ENCODE data around the gene C2.
"Not testable (repeated sequence)": the region's sequence is repeated elsewhere in the genome, so short reads cannot be mapped to it uniquely, and the experiment has no call there.

C2 gene

DNA sequence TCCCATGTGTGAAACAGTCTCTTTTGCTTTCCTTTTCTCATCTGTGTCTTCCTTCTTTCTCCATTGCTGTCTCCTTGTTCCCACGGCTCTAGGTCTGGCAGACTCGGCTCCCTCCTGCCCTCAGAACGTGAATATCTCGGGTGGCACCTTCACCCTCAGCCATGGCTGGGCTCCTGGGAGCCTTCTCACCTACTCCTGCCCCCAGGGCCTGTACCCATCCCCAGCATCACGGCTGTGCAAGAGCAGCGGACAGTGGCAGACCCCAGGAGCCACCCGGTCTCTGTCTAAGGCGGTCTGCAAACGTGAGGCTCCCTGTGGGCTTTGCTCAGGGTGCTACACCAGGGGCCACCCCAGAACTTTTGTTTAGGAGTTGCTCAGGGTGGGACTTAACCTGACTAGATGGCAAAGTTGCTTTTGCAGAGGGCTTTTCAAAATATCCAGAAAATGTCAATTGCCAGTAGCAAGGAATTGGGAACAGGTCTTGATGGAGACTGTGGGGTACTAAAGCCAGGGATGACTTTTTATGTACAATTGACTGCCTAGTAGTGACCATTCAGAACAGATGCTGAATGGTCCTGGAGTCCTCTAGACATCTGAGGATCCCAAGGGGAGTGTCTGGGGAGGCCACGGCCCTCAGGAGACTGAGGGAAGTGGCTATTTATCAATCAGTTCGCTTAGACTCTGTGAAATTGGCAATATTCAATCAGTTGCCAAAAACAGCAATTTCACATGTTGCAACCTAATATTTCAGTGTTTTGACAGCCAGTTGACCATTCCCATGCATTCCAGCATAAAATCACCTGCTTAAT, 550 bp downstream of the C2 start:
- no peak for DNase-seq (ENCODE audit: low spot score)

DNA sequence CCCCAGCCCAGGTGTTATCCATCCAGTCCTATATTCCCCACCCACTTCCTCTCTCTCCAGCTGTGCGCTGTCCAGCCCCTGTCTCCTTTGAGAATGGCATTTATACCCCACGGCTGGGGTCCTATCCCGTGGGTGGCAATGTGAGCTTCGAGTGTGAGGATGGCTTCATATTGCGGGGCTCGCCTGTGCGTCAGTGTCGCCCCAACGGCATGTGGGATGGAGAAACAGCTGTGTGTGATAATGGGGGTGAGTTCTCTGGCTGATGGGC, 1.1 kb downstream of the C2 start:
- DNase-seq (ENCODE audit: low spot score), result no peak

GRCh38 chr6:31930962-31931361, 3.4 kb downstream of the C2 start:
- DNase-seq (ENCODE audit: low spot score), result no peak

GRCh38 chr6:31932137-31932536, 4.6 kb downstream of the C2 start:
- DNase-seq (ENCODE audit: low spot score), result not testable (repeated sequence)

DNA sequence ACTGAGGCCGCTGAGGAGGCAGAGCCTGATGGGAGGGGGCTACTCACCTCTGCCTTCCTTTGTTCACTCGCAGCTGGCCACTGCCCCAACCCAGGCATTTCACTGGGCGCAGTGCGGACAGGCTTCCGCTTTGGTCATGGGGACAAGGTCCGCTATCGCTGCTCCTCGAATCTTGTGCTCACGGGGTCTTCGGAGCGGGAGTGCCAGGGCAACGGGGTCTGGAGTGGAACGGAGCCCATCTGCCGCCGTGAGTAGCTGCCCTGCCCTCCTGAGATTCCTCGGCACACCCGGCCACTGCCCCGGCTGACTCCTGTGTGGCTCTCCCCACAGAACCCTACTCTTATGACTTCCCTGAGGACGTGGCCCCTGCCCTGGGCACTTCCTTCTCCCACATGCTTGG, 6.0 kb downstream of the C2 start:
- no peak for DNase-seq (ENCODE audit: low spot score)

GRCh38 chr6:31935021-31935420, 7.5 kb downstream of the C2 start:
- no peak for DNase-seq (ENCODE audit: low spot score)

GRCh38 chr6:31935823-31936222, 8.3 kb downstream of the C2 start:
- no peak for DNase-seq (ENCODE audit: low spot score)

- DNase-seq (ENCODE audit: low spot score), result no peak
Measured at GRCh38 chr6:31940256-31940664, 12.7 kb downstream of the C2 start.

- DNase-seq (ENCODE audit: low spot score), result no peak
Measured at GRCh38 chr6:31943742-31944141, 16.2 kb downstream of the C2 start.

DNA sequence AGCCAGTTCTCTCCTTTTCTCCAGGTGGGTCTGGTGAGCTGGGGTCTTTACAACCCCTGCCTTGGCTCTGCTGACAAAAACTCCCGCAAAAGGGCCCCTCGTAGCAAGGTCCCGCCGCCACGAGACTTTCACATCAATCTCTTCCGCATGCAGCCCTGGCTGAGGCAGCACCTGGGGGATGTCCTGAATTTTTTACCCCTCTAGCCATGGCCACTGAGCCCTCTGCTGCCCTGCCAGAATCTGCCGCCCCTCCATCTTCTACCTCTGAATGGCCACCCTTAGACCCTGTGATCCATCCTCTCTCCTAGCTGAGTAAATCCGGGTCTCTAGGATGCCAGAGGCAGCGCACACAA, 17.6 kb downstream of the C2 start:
- no peak for DNase-seq (ENCODE audit: low spot score)

DNA sequence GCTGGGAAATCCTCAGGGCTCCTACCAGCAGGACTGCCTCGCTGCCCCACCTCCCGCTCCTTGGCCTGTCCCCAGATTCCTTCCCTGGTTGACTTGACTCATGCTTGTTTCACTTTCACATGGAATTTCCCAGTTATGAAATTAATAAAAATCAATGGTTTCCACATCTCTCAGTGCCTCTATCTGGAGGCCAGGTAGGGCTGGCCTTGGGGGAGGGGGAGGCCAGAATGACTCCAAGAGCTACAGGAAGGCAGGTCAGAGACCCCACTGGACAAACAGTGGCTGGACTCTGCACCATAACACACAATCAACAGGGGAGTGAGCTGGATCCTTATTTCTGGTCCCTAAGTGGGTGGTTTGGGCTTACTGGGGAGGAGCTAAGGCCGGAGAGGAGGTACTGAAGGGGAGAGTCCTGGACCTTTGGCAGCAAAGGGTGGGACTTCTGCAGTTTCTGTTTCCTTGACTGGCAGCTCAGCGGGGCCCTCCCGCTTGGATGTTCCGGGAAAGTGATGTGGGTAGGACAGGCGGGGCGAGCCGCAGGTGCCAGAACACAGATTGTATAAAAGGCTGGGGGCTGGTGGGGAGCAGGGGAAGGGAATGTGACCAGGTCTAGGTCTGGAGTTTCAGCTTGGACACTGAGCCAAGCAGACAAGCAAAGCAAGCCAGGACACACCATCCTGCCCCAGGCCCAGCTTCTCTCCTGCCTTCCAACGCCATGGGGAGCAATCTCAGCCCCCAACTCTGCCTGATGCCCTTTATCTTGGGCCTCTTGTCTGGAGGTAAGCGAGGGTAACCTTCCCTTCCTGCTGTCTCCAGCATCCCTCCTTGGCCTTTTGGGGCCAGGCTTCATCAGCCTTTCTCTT, 18.2 kb downstream of the C2 start, which contains the start of gene CFB:
Gene CFB, plus strand, starts transcription at position 589 of the 863 bp plus-strand sequence. Its CDS starts 127 bp downstream, at position 716.
- no peak for DNase-seq (ENCODE audit: low spot score)

- DNase-seq (ENCODE audit: low spot score), result no peak
Measured at GRCh38 chr6:31946370-31946885, 18.9 kb downstream of the C2 start.

GRCh38 chr6:31947070-31947675, 19.7 kb downstream of the C2 start:
- DNase-seq (ENCODE audit: low spot score), result no peak

GRCh38 chr6:31947864-31948263, 20.3 kb downstream of the C2 start:
- no peak for DNase-seq (ENCODE audit: low spot score)

GRCh38 chr6:31948306-31948705, 20.8 kb downstream of the C2 start:
- DNase-seq (ENCODE audit: low spot score), result no peak

DNA sequence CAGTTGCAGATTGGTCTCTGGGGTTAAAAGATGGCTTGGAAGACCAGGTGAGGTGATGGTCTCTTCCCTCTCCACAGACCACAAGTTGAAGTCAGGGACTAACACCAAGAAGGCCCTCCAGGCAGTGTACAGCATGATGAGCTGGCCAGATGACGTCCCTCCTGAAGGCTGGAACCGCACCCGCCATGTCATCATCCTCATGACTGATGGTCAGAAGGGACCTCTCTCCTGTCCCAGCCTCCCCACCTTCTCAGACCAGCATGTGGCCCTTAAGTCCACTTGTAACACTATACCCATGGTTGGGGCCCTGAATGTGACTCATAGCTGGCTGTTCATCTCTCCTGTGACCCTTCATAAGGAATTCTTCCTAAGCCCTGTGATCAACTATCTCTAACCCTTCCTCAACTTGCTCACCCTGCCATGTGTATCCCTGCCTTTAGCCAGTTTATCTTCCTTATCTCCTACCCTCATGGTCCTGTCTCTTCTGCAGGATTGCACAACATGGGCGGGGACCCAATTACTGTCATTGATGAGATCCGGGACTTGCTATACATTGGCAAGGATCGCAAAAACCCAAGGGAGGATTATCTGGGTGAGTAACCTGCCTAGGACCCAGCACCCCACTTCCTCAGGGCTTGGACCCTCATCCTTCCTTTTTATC, 21.4 kb downstream of the C2 start:
- DNase-seq (ENCODE audit: low spot score), result no peak

DNA sequence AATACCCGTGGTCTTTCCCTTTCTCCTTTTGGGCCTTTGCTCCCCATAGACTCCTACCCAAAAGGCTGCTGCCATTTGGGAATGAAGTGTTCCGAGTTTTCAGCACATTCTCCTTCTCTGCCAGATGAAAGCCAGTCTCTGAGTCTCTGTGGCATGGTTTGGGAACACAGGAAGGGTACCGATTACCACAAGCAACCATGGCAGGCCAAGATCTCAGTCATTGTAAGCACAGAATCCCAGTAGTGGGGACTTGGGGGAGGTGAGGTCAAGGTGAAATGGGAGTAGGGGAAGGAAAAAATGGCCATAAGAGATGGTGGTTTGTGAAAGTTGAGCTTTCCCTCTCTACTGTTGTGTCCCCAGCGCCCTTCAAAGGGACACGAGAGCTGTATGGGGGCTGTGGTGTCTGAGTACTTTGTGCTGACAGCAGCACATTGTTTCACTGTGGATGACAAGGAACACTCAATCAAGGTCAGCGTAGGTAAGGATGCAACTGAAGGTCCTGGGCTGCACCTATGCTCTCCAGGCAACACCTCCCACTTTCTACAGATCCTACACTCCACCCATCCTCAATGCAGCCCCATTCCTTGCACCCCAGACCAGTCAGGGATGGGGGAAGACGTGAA, 22.5 kb downstream of the C2 start:
- DNase-seq (ENCODE audit: low spot score), result no peak

GRCh38 chr6:31952140-31952805, 24.8 kb downstream of the C2 start:
- no peak for DNase-seq (ENCODE audit: low spot score)

GRCh38 chr6:31952890-31953289, 25.4 kb downstream of the C2 start:
- DNase-seq (ENCODE audit: low spot score), result no peak

DNA sequence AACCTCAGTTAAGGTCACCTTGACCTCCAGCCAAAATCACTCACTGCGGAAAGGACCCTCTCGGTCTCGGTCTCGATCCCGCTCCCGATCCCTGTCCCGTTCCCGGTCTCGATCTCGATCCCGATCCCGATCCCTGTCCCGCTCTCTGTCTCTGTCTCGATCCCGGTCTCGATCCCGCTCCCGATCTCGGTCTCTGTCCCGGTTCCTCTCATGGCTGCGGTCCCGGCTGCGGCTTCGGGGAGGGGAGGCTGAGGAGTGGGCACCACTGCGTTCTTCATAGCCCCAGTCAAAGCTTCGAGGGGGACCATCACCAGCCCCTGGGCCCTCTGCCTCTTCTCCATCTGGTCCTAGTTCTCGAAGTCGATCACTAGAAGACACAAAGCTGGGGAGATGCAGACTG, 27.0 kb downstream of the C2 start:
- DNase-seq (ENCODE audit: low spot score), result no peak

GRCh38 chr6:31956796-31957195, 29.3 kb downstream of the C2 start:
- DNase-seq (ENCODE audit: low spot score), result no peak
